ENCODE results near the gene EIF4E1B. TPM values are rescaled to one million over a fixed set of nuclear protein-coding genes. Genes with fewer than 3 reads are reported as not detected.

EIF4E1B gene
- total RNA-seq, 1 experiment from 2014 or later: not detected

DNA sequence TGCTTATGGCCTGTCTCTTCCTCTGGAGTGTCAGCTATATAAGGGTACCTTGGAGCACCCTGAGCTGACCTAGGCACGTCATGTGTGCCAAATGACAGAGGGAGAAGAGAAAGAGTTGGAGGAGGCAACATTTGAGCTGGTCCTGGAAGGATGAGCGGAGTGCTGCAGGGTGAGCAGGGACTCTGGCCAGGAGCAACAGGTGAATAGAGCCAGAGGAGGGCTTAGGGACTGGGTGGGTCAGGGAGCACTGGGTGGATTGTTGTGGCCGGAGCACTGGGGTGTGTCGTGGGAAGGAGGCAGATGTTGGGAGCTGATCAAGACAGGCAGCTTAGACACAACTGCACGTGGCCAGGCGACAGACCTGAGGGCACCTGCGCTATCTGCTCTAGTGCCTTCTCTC is 60.4 kb downstream of the EIF4E1B start:
- DNase-seq (ENCODE audit: low read depth): no peak

DNA sequence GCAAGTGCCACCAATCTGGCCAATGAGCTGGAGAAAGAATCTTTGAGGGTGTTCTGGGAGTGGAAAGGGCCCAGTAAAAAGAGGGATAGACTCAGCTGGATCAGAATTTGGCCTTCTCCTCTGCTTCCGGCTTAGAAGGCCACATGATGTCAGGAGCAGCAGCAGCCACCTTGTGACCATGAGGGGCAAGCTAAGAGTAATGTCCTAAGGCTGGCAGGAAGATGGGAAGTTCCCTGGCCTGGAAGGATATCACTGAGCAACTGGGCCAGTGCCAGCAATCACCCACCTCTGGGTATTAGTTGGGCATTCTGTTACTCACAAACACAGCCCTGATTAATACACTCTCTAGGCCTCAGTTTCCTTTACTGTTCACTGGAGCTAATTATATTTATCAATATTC is 61.0 kb downstream of the EIF4E1B start:
- DNase-seq (ENCODE audit: low read depth): no peak

DNA sequence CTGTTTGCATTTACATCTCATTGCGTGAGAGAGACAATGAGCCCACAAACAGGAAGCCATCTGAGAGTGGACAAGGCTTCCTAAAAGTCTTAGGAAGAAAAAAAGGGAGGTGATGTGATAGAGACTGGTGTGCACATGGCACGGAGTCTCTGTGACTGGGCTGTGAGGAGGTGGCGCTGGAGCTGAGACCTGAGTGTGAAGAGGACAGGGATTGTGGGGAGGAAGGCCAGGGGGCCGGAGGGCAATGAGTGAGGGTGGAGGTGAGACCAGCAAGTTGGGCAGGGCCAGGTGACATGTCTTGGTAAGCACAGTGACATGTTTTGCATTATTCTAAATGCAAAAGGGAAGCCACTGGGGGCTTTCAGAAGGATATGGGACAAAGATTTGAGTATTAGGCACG is 61.9 kb downstream of the EIF4E1B start:
- no peak for DNase-seq (ENCODE audit: low read depth)

DNA sequence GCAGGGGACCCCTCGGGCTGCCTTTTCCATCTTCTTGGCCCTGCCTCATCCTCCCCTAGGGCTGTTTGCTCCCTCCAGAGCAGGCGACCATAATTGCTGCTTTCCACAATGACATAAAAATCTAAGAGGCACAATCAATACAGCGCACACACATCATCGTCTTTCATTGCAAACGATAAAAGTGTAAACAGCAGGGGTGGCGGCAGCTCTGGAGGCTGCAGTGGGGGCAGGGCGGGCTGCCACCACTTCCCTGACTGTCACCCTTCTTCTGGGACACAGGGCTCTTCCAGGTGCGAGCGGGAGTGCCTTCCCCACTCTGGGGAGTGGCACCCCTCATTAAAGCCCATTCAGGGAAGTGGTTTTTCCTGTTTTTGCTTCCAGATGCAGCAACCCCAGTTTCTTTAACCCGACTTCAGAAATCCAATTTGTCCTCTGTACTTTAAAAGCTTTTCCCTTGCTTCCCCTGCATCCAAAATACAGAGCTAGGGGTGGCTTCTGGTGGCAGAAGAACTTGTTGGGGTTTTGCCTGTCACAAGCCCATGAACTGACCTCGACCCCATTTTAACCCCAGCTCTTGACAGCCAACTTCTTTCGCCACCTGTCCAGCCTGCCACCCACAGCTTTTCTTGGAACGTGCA is 62.5 kb downstream of the EIF4E1B start:
- DNase-seq (ENCODE audit: low read depth): no peak

DNA sequence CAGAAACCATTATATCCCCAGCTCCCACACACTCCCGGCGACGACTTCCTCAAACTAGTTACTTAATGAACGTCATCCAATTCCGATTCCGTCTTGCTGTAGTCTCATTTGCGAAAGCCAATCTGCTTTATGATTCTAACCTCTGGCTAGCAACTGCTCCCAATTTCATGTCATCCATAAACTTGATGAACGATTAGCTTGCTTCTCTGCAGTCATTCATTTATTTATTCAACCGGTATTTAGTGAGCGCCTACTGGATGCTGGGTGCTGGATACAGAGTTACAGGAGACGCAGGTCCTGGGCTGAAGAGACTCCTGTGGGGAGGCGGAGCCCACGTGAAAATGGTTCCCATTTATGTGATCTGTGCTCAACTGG is 63.0 kb downstream of the EIF4E1B start:
- DNase-seq (ENCODE audit: low read depth): no peak

DNA sequence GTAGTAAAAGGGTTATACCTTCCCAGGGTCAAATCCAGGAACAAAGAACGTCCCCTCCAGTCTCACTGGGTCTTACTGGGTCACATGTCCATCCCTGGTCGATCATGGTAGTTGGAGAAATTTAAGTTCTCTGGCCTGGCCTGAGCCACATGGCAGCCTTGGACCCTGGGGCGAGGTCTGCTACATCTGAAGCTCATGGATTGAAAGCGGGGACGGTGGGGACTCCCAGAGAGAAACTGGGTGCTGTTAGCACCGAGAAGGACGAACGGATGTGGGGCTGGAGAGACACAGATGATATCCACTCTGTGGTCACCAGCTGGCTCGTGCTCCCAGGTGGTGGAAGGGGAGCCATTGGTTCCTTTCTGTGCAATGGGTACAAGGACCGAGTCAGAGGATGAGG is 63.7 kb downstream of the EIF4E1B start:
- no peak for DNase-seq (ENCODE audit: low read depth)

DNA sequence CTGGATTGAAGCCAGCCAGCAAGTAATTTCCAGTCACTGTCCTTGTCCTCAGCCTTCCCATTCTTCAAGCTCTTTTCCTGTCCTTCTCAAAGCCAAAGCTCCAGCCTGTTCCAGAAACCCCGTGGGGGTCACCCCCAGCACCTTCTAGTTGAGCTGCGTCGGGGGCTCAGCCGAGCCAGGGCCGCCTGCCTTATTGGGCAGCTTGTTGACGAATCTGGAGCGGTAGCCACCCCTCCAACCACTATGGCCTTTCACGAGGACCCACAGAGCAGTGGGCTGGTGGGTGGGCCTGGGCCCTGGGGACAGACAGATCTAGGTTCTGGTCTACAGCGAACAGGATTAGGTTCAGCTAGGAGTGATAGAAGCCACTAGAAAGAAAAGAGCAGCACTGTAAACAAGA is 64.2 kb downstream of the EIF4E1B start:
- DNase-seq (ENCODE audit: low read depth): no peak

DNA sequence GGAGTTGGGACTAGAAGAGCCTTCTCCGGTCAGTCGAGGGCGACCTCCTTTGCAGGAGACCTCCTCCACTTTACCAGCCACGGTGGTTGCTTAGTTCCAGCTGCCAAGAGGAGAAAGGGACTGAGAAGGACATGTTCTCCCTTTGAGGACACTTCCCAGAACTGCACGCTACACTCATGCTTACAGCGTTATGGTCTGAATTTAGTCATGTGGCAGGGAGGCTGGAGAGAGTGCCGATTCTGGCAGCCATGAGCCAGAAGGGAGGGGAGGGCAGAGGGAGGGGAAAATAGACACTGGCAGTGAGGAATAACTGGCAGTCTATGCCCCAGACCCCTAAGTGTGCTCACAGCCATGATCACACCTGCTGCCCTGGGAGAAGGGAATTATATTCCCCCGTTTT is 64.6 kb downstream of the EIF4E1B start:
- DNase-seq (ENCODE audit: low read depth): no peak

Other genes starting within 250 kb of the EIF4E1B start
- gene NOP16, start 242.1 kb upstream of the EIF4E1B start, total RNA-seq (2014; rRNA removed; shearing (Covaris generic)): 27.8 and 28.1 TPM in 2 replicates
- 78.5 and 108 TPM in 2 replicates for gene HIGD2A, start 241.9 kb upstream of the EIF4E1B start, total RNA-seq (2014; rRNA removed; shearing (Covaris generic))
- gene CLTB, start 214.1 kb upstream of the EIF4E1B start, total RNA-seq (2014; rRNA removed; shearing (Covaris generic)): 70.2 and 92.2 TPM in 2 replicates
- 27.2 and 32.1 TPM in 2 replicates for gene FAF2, start 182.3 kb upstream of the EIF4E1B start, total RNA-seq (2014; rRNA removed; shearing (Covaris generic))
- 1.6 and 2.5 TPM in 2 replicates for gene RNF44, start 93.3 kb upstream of the EIF4E1B start, total RNA-seq (2014; rRNA removed; shearing (Covaris generic))
- gene CDHR2, start 81.3 kb upstream of the EIF4E1B start, total RNA-seq (2014; rRNA removed; shearing (Covaris generic)): not detected in 2 replicates
- gene GPRIN1, start 20.5 kb upstream of the EIF4E1B start, total RNA-seq (2014; rRNA removed; shearing (Covaris generic)): 4.9 and 6.2 TPM in 2 replicates
- gene SNCB, start 141 bp upstream of the EIF4E1B start, total RNA-seq (2014; rRNA removed; shearing (Covaris generic)): 1.3 TPM in 1 of 2 replicates, not detected in the other
- gene TSPAN17, start 16.8 kb downstream of the EIF4E1B start, total RNA-seq (2014; rRNA removed; shearing (Covaris generic)): 18.5 and 23.7 TPM in 2 replicates
- 0.10 TPM in 1 of 2 replicates, not detected in the other for gene UNC5A, start 179.9 kb downstream of the EIF4E1B start, total RNA-seq (2014; rRNA removed; shearing (Covaris generic))

Measured in RPMI7951 (cell line).